ENCODE results near the gene MAP3K4. TPM values are rescaled to one million over a fixed set of nuclear protein-coding genes. Genes with fewer than 3 reads are reported as not detected.

MAP3K4 gene
- total RNA-seq, 1 donor from 2014 or later = 47.7 TPM

DNA sequence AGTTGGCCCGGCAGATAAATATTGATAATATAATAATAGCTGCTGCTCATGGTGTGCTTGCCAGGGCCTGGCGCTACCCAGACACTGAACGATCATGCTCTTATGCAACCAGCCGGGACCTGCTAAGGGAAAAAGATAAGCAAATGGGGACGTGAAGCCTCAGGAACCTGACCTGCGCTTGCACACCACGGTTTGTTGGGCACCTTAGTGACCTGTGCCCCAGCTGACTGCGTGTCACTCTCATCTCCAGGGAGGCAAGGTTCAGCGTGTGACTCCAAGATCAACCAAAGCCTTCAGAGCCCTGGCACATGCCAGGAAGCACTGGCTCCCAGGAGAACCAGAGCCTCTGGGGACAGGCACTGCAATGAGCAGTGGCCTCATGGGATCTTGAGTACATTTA lies 171.2 kb downstream of the MAP3K4 start:
- Histone ChIP-seq H3K27me3 (no peaks in the 10 kb centered on the region), H3K36me3 (no peaks in the 10 kb centered on the region), H3K4me3 (no peak overlapping the region), H3K27ac (no peak overlapping the region), H3K9me3 (no peaks in the 10 kb centered on the region), H3K4me1 (no peaks in the 10 kb centered on the region)
- TF ChIP-seq, protein P1, sequence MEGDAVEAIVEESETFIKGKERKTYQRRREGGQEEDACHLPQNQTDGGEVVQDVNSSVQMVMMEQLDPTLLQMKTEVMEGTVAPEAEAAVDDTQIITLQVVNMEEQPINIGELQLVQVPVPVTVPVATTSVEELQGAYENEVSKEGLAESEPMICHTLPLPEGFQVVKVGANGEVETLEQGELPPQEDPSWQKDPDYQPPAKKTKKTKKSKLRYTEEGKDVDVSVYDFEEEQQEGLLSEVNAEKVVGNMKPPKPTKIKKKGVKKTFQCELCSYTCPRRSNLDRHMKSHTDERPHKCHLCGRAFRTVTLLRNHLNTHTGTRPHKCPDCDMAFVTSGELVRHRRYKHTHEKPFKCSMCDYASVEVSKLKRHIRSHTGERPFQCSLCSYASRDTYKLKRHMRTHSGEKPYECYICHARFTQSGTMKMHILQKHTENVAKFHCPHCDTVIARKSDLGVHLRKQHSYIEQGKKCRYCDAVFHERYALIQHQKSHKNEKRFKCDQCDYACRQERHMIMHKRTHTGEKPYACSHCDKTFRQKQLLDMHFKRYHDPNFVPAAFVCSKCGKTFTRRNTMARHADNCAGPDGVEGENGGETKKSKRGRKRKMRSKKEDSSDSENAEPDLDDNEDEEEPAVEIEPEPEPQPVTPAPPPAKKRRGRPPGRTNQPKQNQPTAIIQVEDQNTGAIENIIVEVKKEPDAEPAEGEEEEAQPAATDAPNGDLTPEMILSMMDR (IDR thresholded peaks at IDR 0.05) = no peak
- no peak for ATAC-seq
- intact Hi-C loops (cut with DNase I) = no loop called here
- DNase-seq = no peak

DNA sequence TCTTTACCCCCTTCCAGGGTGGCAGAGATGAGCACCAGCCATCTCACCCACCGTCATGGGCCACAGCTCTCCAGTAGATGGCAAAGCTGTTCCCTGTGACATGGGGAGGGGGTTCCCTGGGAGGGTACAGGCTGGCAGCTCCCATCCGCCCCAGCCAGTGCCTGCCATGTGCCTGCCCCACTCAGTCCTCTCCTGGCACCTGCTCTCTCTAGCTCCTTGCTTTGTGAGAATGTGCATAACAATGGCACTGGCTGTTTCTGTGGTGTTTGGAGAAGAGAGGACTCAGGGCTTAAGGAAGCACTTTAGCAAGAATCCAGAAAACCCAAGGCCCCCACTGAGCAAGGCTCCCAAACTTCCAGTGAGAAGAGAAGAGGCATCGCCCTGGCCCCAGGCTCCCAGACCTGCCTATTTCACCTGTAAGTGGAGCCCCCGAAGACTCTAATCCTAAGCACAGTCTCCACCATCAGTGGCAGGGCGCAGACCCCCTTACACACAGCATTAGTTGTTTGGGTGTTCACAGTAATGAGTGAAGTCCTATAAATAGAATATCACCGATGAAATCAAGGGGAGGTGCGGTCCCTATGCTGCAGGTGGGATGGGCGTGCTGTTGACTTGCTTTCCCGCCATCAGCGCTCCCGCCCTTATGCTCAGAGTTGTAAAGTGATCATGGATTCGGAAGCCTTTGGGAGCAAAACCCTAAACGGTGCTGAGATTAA lies 172.1 kb downstream of the MAP3K4 start:
- Histone ChIP-seq H3K4me3 (no peak overlapping the region), H3K4me1 (no peaks in the 10 kb centered on the region), H3K27ac (no peak overlapping the region), H3K9me3 (no peaks in the 10 kb centered on the region), H3K36me3 (no peaks in the 10 kb centered on the region), H3K27me3 (no peaks in the 10 kb centered on the region)
- ATAC-seq (no peak), DNase-seq (no peak)
- TF ChIP-seq, protein P1 (IDR thresholded peaks at IDR 0.05) = no peak
- intact Hi-C loops (cut with DNase I) = no loop called here

DNA sequence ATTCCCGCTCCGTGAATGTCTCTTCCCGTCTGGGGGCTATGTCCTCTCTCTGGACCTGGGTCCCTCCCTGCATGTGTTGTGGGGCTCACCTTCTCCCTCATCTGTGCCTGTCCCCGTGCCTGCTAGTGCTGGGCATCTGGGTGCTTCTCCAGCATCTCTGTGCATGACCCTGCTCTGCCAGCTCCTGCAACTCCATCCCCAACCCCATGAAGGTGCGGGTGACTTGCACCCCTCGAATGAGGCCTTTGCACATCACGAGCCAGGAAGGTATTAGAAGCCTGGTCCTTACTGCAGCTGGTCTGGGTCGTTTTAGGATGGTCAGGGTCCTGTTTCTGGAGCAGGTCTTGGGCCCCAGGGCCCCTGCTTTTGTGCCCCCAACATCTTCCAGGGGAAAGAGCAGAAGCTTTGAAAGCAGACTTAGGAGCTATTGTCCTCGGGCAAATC lies 172.6 kb downstream of the MAP3K4 start:
- Histone ChIP-seq H3K9me3 (no peaks in the 10 kb centered on the region), H3K27me3 (no peaks in the 10 kb centered on the region), H3K36me3 (no peaks in the 10 kb centered on the region), H3K4me3 (no peak overlapping the region), H3K27ac (no peak overlapping the region), H3K4me1 (no peaks in the 10 kb centered on the region)
- intact Hi-C loops (cut with DNase I) = no loop called here
- DNase-seq = no peak
- TF ChIP-seq, protein P1 (IDR thresholded peaks at IDR 0.05) = no peak
- no peak for ATAC-seq

DNA sequence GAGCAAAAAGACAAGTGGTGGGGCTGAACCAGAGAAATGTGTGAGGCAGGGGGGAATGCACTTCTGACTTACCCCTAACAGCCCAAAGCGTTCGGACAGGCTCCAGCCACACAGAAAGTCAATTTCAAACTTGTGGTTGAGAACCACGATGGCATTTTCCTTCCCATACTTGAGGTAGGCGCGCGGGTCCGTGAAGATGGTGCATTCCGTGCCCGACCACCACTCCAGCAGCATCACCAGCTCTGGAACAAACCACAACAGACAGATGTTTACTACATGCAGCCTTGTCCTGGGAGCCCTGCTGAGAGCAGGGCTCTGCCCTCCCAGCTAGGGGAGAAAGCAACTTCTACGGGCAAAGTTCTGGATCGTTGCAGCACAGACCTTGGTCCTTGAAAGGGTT lies 174.6 kb downstream of the MAP3K4 start:
- H3K27ac ChIP-seq = no peak overlapping the region
- TF ChIP-seq, protein P1 (IDR thresholded peaks at IDR 0.05) = no peak
- ATAC-seq = no peak
- no peak for DNase-seq
- H3K4me3 ChIP-seq = no peak overlapping the region
- no peaks in the 10 kb centered on the region for H3K4me1 ChIP-seq
- intact Hi-C loops (cut with DNase I) = no loop called here
- H3K9me3 ChIP-seq = no peaks in the 10 kb centered on the region
- H3K27me3 ChIP-seq = no peaks in the 10 kb centered on the region
- no peaks in the 10 kb centered on the region for H3K36me3 ChIP-seq

DNA sequence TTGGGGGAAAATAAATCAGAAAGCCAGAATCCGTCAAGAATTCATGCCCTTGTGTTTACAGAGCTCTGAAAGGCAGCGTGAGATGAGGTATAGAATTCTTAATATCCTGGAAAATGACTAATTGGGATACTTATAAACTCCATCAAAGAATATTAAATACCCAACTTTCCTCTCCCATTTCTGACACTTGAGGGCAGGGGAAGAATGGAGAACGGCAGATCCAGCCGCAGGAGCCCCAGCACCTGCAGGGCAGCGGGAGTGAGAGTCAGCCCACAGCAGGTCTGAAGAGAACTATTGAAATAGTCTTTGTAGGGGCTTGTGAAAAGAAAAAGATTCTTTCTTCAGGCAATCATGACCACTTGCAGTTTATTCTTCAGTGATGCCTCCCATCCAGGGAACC lies 175.1 kb downstream of the MAP3K4 start:
- DNase-seq (no peak), ATAC-seq (no peak)
- no peak overlapping the region for H3K27ac ChIP-seq
- TF ChIP-seq, protein P1 (IDR thresholded peaks at IDR 0.05) = no peak
- no peaks in the 10 kb centered on the region for H3K36me3 ChIP-seq
- H3K4me1 ChIP-seq = no peaks in the 10 kb centered on the region
- no peaks in the 10 kb centered on the region for H3K27me3 ChIP-seq
- H3K4me3 ChIP-seq = no peak overlapping the region
- intact Hi-C loops (cut with DNase I) = no loop called here
- no peaks in the 10 kb centered on the region for H3K9me3 ChIP-seq

Data from upper lobe of right lung (tissue), 1 donor.